NOMO-1 treated with DMSO at 0.1 percent for 48 hours (cell line): Measurements from ENCODE around the gene PPP1R9A.

Experiments used
- DNase-seq: peaks from one replicate; lab custom pipeline; 2025; ENCODE audit not compliant: unreplicated experiment; lab: John Stamatoyannopoulos, UW

The PPP1R9A gene

DNA sequence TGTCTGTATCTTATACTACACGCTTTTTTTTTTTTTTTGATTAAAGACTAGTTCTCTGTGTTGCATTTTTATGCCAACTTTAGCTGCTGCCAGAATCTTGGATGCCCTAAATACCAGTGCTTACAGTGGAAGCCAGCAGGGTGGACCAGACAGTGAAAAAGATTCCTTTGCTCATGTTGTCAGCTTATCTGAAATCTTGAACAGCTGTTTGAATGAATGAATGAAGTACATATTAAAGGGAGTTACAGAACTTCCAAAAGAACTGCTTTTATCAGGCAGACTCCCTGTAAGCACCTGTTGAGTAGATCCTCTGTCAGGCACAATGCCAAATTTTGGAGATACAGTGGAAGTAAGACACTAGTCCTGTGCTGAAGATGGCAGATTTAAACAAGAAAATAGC lies 184.9 kb downstream of the PPP1R9A start:
- DNase-seq: no peak

DNA sequence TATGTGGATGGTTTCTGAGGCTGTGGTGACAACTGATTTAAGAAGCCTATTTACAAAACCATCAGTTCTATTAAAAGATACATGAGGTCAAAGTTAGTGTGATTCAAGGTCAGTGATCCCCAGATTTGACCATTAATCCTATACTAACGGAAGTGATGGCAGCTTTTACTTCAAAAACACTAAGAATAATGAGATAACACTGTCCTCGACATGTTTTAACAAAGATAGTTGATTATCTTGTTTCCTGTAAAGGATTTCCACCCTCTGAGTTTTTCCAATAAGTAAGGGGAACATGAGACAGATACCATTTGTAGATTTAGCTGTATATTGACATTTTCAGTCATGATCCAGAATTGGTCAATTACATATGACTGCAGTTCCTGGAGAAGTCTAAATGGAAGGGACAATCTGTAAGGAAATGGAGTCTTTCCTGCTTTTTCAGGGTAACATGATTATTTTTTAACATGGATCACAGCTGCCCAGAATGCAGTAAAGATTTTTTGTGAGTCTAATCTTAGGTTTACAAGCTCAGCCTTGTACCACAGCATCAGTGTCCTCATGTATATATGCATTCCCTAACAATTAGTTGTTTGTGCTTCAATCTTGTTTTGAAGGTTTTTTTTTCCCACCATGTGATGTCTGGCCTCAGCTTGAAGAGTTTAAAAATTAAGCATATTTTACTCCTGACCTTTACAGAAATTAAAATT lies 188.0 kb downstream of the PPP1R9A start:
- DNase-seq: no peak

DNA sequence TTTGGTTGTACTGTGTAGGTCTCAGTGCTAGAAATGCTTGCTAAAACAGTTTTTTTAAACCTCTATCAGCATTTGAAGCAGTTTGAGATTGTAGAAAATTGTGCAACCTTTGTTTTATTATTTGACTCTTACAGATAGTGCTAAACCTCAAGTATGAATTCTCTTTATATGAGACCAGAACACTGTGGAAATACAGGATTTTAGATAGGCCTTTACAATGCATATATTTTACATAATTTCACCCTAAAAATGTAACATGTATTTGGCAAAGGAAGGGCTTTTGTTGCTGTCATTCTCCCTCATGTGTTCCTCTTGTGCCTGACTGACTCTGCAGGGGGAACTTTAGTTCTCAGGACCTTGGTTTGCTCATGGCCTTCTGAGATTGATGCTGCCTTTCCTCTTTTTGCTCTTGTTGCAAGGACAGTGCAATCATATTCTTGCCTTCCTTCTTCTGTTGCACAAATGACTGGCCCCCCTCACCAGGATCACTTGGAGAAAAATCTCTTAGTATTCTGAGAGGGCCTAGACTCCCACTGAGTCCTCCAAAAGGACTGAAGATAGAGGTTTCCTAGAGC lies 188.7 kb downstream of the PPP1R9A start:
- no peak for DNase-seq

- DNase-seq: no peak
These were observed 189.9 kb downstream of the PPP1R9A start for GRCh38 chr7:95097291-95097690.

DNA sequence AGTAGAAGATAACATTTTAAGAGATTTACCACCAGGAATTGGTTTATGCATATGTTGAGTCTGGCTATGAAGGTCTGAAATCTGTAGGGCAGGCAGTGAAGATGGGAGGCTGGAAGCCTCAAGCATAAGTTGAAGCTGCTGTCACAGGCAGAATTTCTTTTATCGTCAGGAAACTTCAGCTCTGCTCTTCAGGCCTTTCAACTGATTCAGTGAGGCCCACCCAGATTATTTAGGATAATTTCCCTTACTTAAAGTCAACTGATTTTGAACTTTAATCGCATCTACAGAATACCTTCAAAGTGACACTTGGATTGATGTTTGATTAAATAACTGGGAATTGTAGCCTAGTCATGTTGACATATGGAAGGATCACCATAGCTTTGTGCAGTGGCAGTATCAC lies 190.5 kb downstream of the PPP1R9A start:
- DNase-seq: no peak

GRCh38 chr7:95099106-95099505 lies 191.7 kb downstream of the PPP1R9A start:
- no peak for DNase-seq

DNA sequence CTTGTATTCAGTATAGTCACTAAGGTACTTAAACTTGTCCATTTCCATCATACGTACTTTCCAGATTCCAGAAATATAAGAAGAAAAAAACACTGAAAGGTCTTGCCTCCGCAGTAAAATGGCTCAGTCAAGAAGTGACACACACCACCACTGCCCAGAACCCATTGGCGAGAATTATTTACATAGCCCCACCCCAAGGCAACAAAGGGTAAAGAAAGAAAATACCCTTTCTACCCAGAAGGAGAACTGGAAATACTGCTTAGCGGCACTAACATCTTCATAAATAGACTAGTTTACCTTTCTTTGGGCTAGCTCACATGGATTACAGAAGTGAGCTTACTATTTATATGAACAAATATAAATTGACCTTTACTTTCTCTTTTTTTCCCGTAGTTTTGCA lies 194.0 kb downstream of the PPP1R9A start:
- DNase-seq: no peak

- no peak for DNase-seq
These were observed 195.3 kb downstream of the PPP1R9A start for GRCh38 chr7:95102662-95103061.

GRCh38 chr7:95104739-95105138 lies 197.3 kb downstream of the PPP1R9A start:
- DNase-seq: no peak

- DNase-seq: no peak
These were observed 198.2 kb downstream of the PPP1R9A start for GRCh38 chr7:95105627-95106026.

- no peak for DNase-seq
These were observed 199.0 kb downstream of the PPP1R9A start for GRCh38 chr7:95106401-95106800.

DNA sequence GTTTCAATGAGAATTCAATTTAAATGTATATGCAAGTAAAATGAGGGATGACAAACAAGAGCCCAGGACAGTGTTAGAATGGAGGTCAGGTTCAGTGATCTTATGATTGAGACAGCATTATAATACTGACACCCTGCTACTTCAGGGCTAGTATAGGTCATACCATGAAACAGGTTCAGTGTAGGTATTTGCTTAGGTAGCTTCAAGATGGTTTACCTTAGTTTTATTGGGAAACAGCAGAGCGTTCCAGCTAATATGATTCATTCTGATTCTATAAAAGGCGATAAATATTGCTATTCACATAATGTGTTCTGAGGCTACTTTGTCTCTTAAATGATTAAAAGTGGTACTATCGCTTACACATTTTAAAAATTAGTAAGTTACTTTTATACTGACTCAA lies 203.3 kb downstream of the PPP1R9A start:
- DNase-seq: no peak

DNA sequence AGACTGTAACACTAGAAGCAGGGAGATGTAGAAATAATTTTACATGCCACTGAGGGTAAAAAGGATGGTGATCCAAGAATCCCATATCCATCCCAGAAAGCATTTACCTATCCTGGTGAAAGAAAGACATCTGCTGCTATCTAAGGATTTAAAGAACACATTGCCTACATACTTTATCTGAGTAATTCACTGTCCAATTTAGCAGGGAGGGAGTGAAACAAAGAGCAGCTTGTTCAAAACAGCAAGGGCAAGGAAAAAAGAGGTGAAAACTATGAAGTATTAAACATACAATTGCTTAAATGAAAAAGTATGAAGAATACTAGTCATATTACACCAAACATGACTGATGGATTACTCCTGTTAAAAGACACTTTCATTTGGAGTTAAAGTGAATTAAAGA lies 206.2 kb downstream of the PPP1R9A start:
- no peak for DNase-seq

DNA sequence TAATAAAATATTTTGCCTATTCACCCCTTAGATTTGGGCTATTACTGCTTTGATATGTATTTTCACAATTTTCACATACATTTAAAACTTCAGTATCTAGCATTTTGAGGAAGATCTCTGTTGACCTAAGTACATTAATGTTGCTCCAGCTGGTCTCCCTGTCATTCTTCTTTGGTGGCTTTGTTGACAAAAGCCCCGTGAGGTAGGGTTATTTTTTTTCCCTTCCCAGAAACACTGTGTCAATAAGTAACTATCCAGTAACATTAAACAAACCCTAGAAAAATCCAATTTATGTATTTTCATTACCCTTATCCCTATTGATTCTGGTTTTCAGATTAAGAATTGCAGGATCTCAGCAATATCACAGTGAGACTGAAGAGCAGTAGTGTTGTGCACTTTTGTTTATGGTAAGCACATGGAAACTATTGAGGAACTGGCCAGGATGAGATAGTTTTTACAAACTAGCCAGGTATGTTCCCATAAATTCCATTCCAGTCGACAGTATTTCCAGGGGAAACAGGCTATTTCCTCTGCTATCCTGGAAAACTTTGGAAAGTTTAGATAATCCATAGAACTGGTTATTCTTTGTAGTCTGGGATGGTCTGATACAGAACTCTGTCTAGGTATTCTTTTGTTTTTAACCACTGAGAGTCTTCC lies 218.8 kb downstream of the PPP1R9A start:
- DNase-seq: no peak

DNA sequence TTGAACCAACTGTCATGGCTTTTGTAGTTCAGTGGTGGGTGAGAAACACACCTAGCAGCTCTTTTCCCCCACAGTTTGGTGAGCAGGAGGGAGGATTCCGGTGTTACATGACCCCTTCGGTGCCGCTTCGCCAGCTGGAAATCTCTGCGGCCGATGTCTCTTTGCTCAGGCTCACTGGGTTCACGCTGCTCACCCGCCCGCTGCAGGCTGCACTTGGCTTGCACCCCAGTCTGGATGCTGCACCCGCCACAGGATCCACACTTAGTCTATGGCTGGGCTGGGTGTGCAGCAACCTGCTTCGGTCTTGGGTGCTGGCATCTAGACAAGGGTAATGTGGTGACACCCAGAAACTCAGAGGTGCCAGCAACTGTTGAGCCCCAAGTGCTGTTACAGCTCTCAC lies 225.1 kb downstream of the PPP1R9A start:
- DNase-seq: no peak

DNA sequence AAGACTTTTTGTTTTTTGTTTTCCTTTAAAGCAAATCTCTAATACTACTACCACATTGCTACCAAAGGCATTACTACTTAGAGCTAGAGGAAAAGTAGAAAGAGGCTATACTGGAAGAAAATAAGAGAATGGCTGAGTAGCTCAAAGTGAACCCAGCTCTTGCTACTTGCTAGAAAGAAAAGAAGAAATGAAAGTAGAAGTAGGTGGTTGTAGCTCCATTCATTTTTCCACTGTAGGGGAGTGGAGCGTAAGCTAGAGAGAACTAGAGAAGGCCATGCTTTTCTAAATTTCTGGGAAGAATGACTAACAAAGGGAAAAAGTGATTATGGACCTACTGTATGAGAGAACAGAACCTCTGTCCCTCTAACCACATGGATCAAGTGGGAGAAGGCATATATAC lies 232.5 kb downstream of the PPP1R9A start:
- no peak for DNase-seq

- no peak for DNase-seq
These were observed 234.4 kb downstream of the PPP1R9A start for GRCh38 chr7:95141755-95142154.

GRCh38 chr7:95144256-95144655 lies 236.9 kb downstream of the PPP1R9A start:
- DNase-seq: no peak

- no peak for DNase-seq
These were observed 248.6 kb downstream of the PPP1R9A start for GRCh38 chr7:95155965-95156364.

- no peak for DNase-seq
These were observed 250.0 kb downstream of the PPP1R9A start for GRCh38 chr7:95157381-95157780.

DNA sequence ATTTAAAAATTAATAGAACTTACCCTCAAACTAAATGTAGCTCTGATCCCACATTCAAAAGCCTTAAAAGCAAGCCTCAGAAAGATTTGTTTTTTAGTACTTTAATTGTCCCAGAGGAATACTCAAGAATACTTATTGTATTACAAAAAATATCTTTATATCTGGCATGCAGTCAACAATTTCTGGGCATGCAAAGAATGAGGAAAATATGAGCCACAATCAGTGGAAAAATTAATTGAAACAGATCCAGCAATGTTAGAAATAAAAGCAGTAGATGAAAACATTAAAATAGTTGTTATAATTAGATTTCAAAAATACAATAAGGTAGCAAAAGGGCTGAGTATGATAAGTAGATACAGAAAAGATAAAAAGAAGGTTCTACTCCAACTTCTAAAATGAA lies 262.3 kb downstream of the PPP1R9A start:
- no peak for DNase-seq

GRCh38 chr7:95172420-95172819 lies 265.0 kb downstream of the PPP1R9A start:
- no peak for DNase-seq

- no peak for DNase-seq
These were observed 283.1 kb downstream of the PPP1R9A start for GRCh38 chr7:95190515-95190914.
